Mesodermal cell (in vitro differentiated cells): Measurements from ENCODE around the gene ETNK1.
"Not testable (repeated sequence)": the region's sequence is repeated elsewhere in the genome, so short reads cannot be mapped to it uniquely, and the experiment has no call there.

Experiments
- H3K27ac ChIP-seq: 2 replicates; pipeline ENCODE4 v1.7.0; 2013; ENCODE audit warnings: mild to moderate bottlenecking, low read depth, low read length, moderate library complexity; ENCODE audit not compliant: severe bottlenecking
- H3K36me3 ChIP-seq: 2 replicates; pipeline ENCODE4 v1.7.1; 2013; ENCODE audit warnings: mild to moderate bottlenecking, low read length, moderate library complexity; ENCODE audit not compliant: control insufficient read depth, insufficient read depth
- H3K4me1 ChIP-seq: one replicate; pipeline ENCODE4 v1.7.1; 2013; ENCODE audit warnings: mild to moderate bottlenecking, low read length; ENCODE audit not compliant: insufficient read depth, control insufficient read depth, poor library complexity, severe bottlenecking
- H3K4me3 ChIP-seq: 2 replicates; pipeline ENCODE4 v1.7.0; 2013; ENCODE audit warnings: low read length, control low read depth, mild to moderate bottlenecking; ENCODE audit not compliant: insufficient read depth, poor library complexity, severe bottlenecking; ENCODE audit errors: extremely low read depth
- H3K9me3 ChIP-seq: 2 replicates; pipeline ENCODE4 v1.7.1; 2013; ENCODE audit warnings: mild to moderate bottlenecking, low read length, moderate library complexity; ENCODE audit not compliant: control insufficient read depth
- WGBS, 2 experiments: methylation state at CpG; one replicate each; pipeline ENCODE4 v1.1.5; 2013; ENCODE audit warnings: missing lambda C conversion rate in 2 of 2; ENCODE audit not compliant: insufficient coverage in 2 of 2; 5-methylcytosine and 5-hydroxymethylcytosine counted together

Gene ETNK1

GRCh38 chr12:22687361-22688076, 62.5 kb downstream of the ETNK1 start:
- peaks cover 3% of the 10 kb centered on the region for H3K36me3 ChIP-seq
- no peaks in the 10 kb centered on the region for H3K4me1 ChIP-seq
- H3K4me3 ChIP-seq = no peak overlapping the region
- H3K9me3 ChIP-seq = no peaks in the 10 kb centered on the region
- H3K27ac ChIP-seq = no peak overlapping the region
- WGBS, 2 experiments = 100% methylated on average over 1 of the region's 5 CpGs; no CpG with 5 or more reads in 1 of the 2 experiments

GRCh38 chr12:22689876-22690275, 64.9 kb downstream of the ETNK1 start:
- WGBS, 2 experiments = 86 to 94% methylated on average over 1 to 2 of the region's 2 CpGs
- Histone ChIP-seq H3K27ac (no peak overlapping the region), H3K4me3 (no peak overlapping the region), H3K36me3 (no peaks in the 10 kb centered on the region), H3K9me3 (no peaks in the 10 kb centered on the region), H3K4me1 (no peaks in the 10 kb centered on the region)

- H3K36me3 ChIP-seq = no peaks in the 10 kb centered on the region
- no peaks in the 10 kb centered on the region for H3K9me3 ChIP-seq
- WGBS, 2 experiments = no CpG with 5 or more reads among the region's 2 CpGs
- H3K4me3 ChIP-seq = no peak overlapping the region
- H3K27ac ChIP-seq = no peak overlapping the region
- H3K4me1 ChIP-seq = no peaks in the 10 kb centered on the region
Observed at GRCh38 chr12:22691319-22691718, 66.3 kb downstream of the ETNK1 start.

GRCh38 chr12:22692467-22692866, 67.5 kb downstream of the ETNK1 start:
- H3K4me3 ChIP-seq, H3K4me1 ChIP-seq, H3K36me3 ChIP-seq, H3K27ac ChIP-seq, H3K9me3 ChIP-seq: not testable (repeated sequence)
- 86 to 100% methylated on average over 1 of the region's 1 CpG for WGBS, 2 experiments

GRCh38 chr12:22692964-22693555, 68.1 kb downstream of the ETNK1 start:
- Histone ChIP-seq H3K4me3 (no peak overlapping the region), H3K27ac (no peak overlapping the region), H3K36me3 (no peaks in the 10 kb centered on the region), H3K9me3 (no peaks in the 10 kb centered on the region), H3K4me1 (peaks cover 3% of the 10 kb centered on the region)
- 93 to 94% methylated on average over 23 to 37 of the region's 38 CpGs for WGBS, 2 experiments

GRCh38 chr12:22698576-22698975, 73.6 kb downstream of the ETNK1 start:
- Histone ChIP-seq H3K9me3 (no peaks in the 10 kb centered on the region), H3K4me3 (no peak overlapping the region), H3K27ac (no peak overlapping the region), H3K4me1 (peaks cover 3% of the 10 kb centered on the region), H3K36me3 (no peaks in the 10 kb centered on the region)
- 86 to 95% methylated on average over 2 to 3 of the region's 3 CpGs for WGBS, 2 experiments

GRCh38 chr12:22699705-22700104, 74.7 kb downstream of the ETNK1 start:
- H3K36me3 ChIP-seq, H3K4me3 ChIP-seq, H3K4me1 ChIP-seq, H3K27ac ChIP-seq, H3K9me3 ChIP-seq: not testable (repeated sequence)
- 93 to 95% methylated on average over 7 of the region's 11 CpGs for WGBS, 2 experiments

GRCh38 chr12:22700106-22700505, 75.1 kb downstream of the ETNK1 start:
- peaks cover 3% of the 10 kb centered on the region for H3K4me1 ChIP-seq
- H3K36me3 ChIP-seq = no peaks in the 10 kb centered on the region
- H3K27ac ChIP-seq = no peak overlapping the region
- no peak overlapping the region for H3K4me3 ChIP-seq
- no peaks in the 10 kb centered on the region for H3K9me3 ChIP-seq
- 100% methylated on average over 1 of the region's 1 CpG for WGBS, 2 experiments

GRCh38 chr12:22701216-22701809, 76.3 kb downstream of the ETNK1 start:
- H3K36me3 ChIP-seq, H3K4me1 ChIP-seq, H3K4me3 ChIP-seq, H3K27ac ChIP-seq, H3K9me3 ChIP-seq: not testable (repeated sequence)
- WGBS, 2 experiments = 75 to 79% methylated on average over 2 of the region's 7 CpGs

GRCh38 chr12:22702690-22703089, 77.7 kb downstream of the ETNK1 start:
- no peaks in the 10 kb centered on the region for H3K36me3 ChIP-seq
- no peak overlapping the region for H3K4me3 ChIP-seq

GRCh38 chr12:22709292-22709691, 84.3 kb downstream of the ETNK1 start:
- 37 to 52% methylated on average over 2 of the region's 5 CpGs for WGBS, 2 experiments
- H3K27ac ChIP-seq = no peak overlapping the region
- no peaks in the 10 kb centered on the region for H3K36me3 ChIP-seq

More at GRCh38 chr12:22702690-22703089, 77.7 kb downstream of the ETNK1 start:
- 92% methylated on average over 2 of the region's 2 CpGs; no CpG with 5 or more reads in 1 of the 2 experiments for WGBS, 2 experiments
- H3K9me3 ChIP-seq = no peaks in the 10 kb centered on the region
- H3K4me1 ChIP-seq = no peaks in the 10 kb centered on the region
- no peak overlapping the region for H3K27ac ChIP-seq

More at GRCh38 chr12:22709292-22709691, 84.3 kb downstream of the ETNK1 start:
- no peaks in the 10 kb centered on the region for H3K4me1 ChIP-seq
- no peaks in the 10 kb centered on the region for H3K9me3 ChIP-seq
- H3K4me3 ChIP-seq = no peak overlapping the region
